ENCODE results near the gene ZDHHC3.

- TF ChIP-seq CTCF (conservative IDR thresholded peaks at IDR 0.05; ENCODE audit: low read depth, low read length) (no peak), EZH2 (IDR thresholded peaks at IDR 0.05; ENCODE audit: borderline replicate concordance, low read depth, low read length, poor library complexity, severe bottlenecking) (no peak)
Observed at GRCh38 chr3:45023675-45024074, 47.7 kb upstream of the ZDHHC3 start.

Measured in A673 (cell line).